Measurements from ENCODE around the gene GDI1.

GDI1 gene

DNA sequence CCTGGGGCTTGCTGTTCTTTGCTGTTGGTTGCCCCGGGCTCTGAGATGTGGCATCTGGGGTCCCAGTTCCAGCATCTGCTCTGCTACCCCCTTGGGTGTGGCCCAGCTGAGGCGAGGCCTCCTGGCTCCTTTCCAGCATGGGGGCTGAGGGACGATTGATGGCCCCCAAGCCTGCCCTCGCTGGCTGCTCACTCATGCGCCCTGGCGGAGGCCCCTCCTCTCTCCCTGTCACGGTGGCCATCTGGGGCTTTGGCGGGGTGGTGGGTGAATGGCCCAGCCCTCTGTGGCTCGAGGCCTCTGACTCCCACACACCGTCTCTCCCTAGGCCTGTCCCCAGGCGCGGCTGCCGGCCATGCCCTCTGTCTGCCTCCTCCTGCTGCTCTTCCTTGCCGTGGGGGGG, 22.9 kb downstream of the GDI1 start:
- Histone ChIP-seq H4K20me1 (ENCODE audit: insufficient read depth, low read length, poor library complexity, severe bottlenecking) (no peaks in the 10 kb centered on the region), H3K79me2 (ENCODE audit: insufficient read depth, low read length) (peaks cover 8% of the 10 kb centered on the region; the same call in 1 of the 2 replicates), H3K9me2 (replicated peaks; ENCODE audit: low read depth, low read length) (no peaks in the 10 kb centered on the region), H3K9me3 (ENCODE audit: insufficient read depth, low read depth, low read length) (no peaks in the 10 kb centered on the region), H3K4me2 (ENCODE audit: low read depth, low read length, poor library complexity, severe bottlenecking) (peak overlapping the region; percentile 77), H3F3A (ENCODE audit: low read depth) (no peaks in the 10 kb centered on the region), H3K4me3 (ENCODE audit: low read length, poor library complexity, severe bottlenecking) (peak overlapping the region; percentile 81), H3K4me1 (ENCODE audit: insufficient read depth, low read length, poor library complexity, severe bottlenecking) (no peaks in the 10 kb centered on the region), H3K9ac (ENCODE audit: low read depth, low read length, poor library complexity, severe bottlenecking) (peak overlapping the region; percentile 28), H2AFZ (ENCODE audit: low read length) (no peak overlapping the region), H3K36me3 (ENCODE audit: insufficient read depth, low read length) (no peaks in the 10 kb centered on the region), H3K27me3 (ENCODE audit: insufficient read depth, low read length, poor library complexity, severe bottlenecking) (no peaks in the 10 kb centered on the region)
- TF ChIP-seq EZH2phosphoT487 (IDR thresholded peaks at IDR 0.05; ENCODE audit: borderline replicate concordance) = no peak

DNA sequence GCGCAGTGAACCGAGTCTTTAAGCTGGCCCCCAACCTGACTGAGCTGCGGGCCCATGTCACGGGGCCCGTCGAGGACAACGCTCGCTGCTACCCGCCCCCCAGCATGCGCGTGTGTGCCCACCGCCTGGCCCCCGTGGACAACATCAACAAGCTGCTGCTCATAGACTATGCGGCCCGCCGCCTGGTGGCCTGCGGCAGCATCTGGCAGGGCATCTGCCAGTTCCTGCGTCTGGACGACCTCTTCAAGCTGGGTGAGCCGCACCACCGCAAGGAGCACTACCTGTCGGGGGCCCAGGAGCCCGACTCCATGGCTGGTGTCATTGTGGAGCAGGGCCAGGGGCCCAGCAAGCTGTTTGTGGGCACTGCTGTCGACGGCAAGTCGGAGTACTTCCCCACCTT, 23.4 kb downstream of the GDI1 start:
- Histone ChIP-seq H4K20me1 (ENCODE audit: insufficient read depth, low read length, poor library complexity, severe bottlenecking) (no peaks in the 10 kb centered on the region), H3K4me2 (ENCODE audit: low read depth, low read length, poor library complexity, severe bottlenecking) (no peak overlapping the region), H3K79me2 (ENCODE audit: insufficient read depth, low read length) (peaks cover 8% of the 10 kb centered on the region; the same call in 1 of the 2 replicates), H2AFZ (ENCODE audit: low read length) (no peak overlapping the region), H3K36me3 (ENCODE audit: insufficient read depth, low read length) (no peaks in the 10 kb centered on the region), H3K9me3 (ENCODE audit: insufficient read depth, low read depth, low read length) (no peaks in the 10 kb centered on the region), H3F3A (ENCODE audit: low read depth) (no peaks in the 10 kb centered on the region), H3K9me2 (replicated peaks; ENCODE audit: low read depth, low read length) (no peaks in the 10 kb centered on the region), H3K27me3 (ENCODE audit: insufficient read depth, low read length, poor library complexity, severe bottlenecking) (no peaks in the 10 kb centered on the region), H3K4me3 (ENCODE audit: low read length, poor library complexity, severe bottlenecking) (no peak overlapping the region), H3K9ac (ENCODE audit: low read depth, low read length, poor library complexity, severe bottlenecking) (no peak overlapping the region), H3K4me1 (ENCODE audit: insufficient read depth, low read length, poor library complexity, severe bottlenecking) (no peaks in the 10 kb centered on the region)
- TF ChIP-seq, protein P1, sequence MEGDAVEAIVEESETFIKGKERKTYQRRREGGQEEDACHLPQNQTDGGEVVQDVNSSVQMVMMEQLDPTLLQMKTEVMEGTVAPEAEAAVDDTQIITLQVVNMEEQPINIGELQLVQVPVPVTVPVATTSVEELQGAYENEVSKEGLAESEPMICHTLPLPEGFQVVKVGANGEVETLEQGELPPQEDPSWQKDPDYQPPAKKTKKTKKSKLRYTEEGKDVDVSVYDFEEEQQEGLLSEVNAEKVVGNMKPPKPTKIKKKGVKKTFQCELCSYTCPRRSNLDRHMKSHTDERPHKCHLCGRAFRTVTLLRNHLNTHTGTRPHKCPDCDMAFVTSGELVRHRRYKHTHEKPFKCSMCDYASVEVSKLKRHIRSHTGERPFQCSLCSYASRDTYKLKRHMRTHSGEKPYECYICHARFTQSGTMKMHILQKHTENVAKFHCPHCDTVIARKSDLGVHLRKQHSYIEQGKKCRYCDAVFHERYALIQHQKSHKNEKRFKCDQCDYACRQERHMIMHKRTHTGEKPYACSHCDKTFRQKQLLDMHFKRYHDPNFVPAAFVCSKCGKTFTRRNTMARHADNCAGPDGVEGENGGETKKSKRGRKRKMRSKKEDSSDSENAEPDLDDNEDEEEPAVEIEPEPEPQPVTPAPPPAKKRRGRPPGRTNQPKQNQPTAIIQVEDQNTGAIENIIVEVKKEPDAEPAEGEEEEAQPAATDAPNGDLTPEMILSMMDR (conservative IDR thresholded peaks at IDR 0.05; ENCODE audit: low read length) = no peak
- TF ChIP-seq EZH2phosphoT487 (IDR thresholded peaks at IDR 0.05; ENCODE audit: borderline replicate concordance) = no peak

DNA sequence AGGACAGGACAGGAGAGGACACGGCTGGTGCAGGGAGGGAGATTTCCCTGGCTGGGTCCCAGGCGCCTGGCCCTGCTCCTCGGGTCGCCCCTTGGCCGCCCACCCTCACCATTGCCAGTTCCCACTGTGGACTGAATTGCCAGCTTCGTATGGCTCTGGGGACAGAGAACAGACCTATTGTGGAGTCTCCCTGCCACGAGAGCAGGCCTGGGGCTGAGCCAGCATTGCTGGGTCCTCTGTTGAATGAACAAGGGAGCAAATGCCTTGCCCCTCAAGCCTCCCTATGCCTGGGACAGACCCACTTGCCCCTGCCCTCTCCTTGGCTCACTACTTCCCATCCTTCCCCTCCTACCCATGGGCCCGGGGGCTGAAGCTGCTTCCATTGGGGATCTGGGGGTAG, 25.4 kb downstream of the GDI1 start:
- no peak overlapping the region for H3K4me2 ChIP-seq (ENCODE audit: low read depth, low read length, poor library complexity, severe bottlenecking)
- no peaks in the 10 kb centered on the region for H4K20me1 ChIP-seq (ENCODE audit: insufficient read depth, low read length, poor library complexity, severe bottlenecking)
- no peak overlapping the region for H3K4me3 ChIP-seq (ENCODE audit: low read length, poor library complexity, severe bottlenecking)
- H3F3A ChIP-seq (ENCODE audit: low read depth) = no peaks in the 10 kb centered on the region
- H3K79me2 ChIP-seq (ENCODE audit: insufficient read depth, low read length) = peaks cover 8% of the 10 kb centered on the region; the same call in 1 of the 2 replicates
- no peak overlapping the region for H3K9ac ChIP-seq (ENCODE audit: low read depth, low read length, poor library complexity, severe bottlenecking)
- H3K4me1 ChIP-seq (ENCODE audit: insufficient read depth, low read length, poor library complexity, severe bottlenecking) = no peaks in the 10 kb centered on the region
- H3K9me3 ChIP-seq (ENCODE audit: insufficient read depth, low read depth, low read length) = no peaks in the 10 kb centered on the region
- H2AFZ ChIP-seq (ENCODE audit: low read length) = no peak overlapping the region
- H3K9me2 ChIP-seq (replicated peaks; ENCODE audit: low read depth, low read length) = no peaks in the 10 kb centered on the region
- TF ChIP-seq EZH2phosphoT487 (IDR thresholded peaks at IDR 0.05; ENCODE audit: borderline replicate concordance) = no peak
- TF ChIP-seq, protein P1 (conservative IDR thresholded peaks at IDR 0.05; ENCODE audit: low read length) = no peak
- H3K36me3 ChIP-seq (ENCODE audit: insufficient read depth, low read length) = no peaks in the 10 kb centered on the region
- H3K27me3 ChIP-seq (ENCODE audit: insufficient read depth, low read length, poor library complexity, severe bottlenecking) = no peaks in the 10 kb centered on the region

DNA sequence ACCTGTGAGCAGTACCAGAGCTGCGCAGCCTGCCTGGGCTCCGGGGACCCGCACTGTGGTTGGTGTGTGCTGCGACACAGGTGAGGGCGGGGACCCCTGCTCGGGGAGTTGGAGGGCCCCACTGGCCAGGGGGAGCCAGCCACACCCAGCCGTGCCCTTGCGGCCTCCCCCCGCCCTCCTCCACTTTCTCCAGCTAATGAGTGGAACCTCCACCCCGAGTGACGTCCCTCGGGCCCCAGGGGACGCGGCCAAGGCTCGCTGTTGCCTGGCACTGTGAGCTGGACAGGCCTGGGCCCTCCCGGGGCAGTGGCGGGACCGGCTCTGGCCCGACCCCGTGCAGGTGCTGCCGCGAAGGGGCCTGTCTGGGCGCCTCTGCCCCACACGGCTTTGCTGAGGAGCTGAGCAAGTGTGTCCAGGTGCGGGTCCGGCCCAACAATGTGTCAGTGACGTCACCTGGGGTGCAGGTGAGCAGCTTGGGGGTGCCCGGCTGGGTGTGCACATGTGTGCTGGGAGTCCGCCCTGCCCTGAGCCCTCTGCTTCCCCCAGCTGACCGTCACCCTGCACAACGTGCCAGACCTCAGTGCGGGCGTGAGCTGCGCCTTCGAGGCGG, 26.8 kb downstream of the GDI1 start:
- no peak overlapping the region for H3K9ac ChIP-seq (ENCODE audit: low read depth, low read length, poor library complexity, severe bottlenecking)
- no peaks in the 10 kb centered on the region for H3K9me3 ChIP-seq (ENCODE audit: insufficient read depth, low read depth, low read length)
- H3K79me2 ChIP-seq (ENCODE audit: insufficient read depth, low read length) = peaks cover 8% of the 10 kb centered on the region; the same call in 1 of the 2 replicates
- H4K20me1 ChIP-seq (ENCODE audit: insufficient read depth, low read length, poor library complexity, severe bottlenecking) = no peaks in the 10 kb centered on the region
- no peaks in the 10 kb centered on the region for H3K9me2 ChIP-seq (replicated peaks; ENCODE audit: low read depth, low read length)
- no peak overlapping the region for H2AFZ ChIP-seq (ENCODE audit: low read length)
- TF ChIP-seq, protein P1 (conservative IDR thresholded peaks at IDR 0.05; ENCODE audit: low read length) = no peak
- TF ChIP-seq EZH2phosphoT487 (IDR thresholded peaks at IDR 0.05; ENCODE audit: borderline replicate concordance) = no peak
- H3F3A ChIP-seq (ENCODE audit: low read depth) = no peaks in the 10 kb centered on the region
- H3K36me3 ChIP-seq (ENCODE audit: insufficient read depth, low read length) = no peaks in the 10 kb centered on the region; the same call in 1 of the 2 replicates
- no peaks in the 10 kb centered on the region for H3K4me1 ChIP-seq (ENCODE audit: insufficient read depth, low read length, poor library complexity, severe bottlenecking)
- no peak overlapping the region for H3K4me3 ChIP-seq (ENCODE audit: low read length, poor library complexity, severe bottlenecking)
- H3K4me2 ChIP-seq (ENCODE audit: low read depth, low read length, poor library complexity, severe bottlenecking) = no peak overlapping the region
- no peaks in the 10 kb centered on the region for H3K27me3 ChIP-seq (ENCODE audit: insufficient read depth, low read length, poor library complexity, severe bottlenecking)
